GM12865 (cell line): ENCODE measurements around the gene SYNE1.

Source experiments
- DNase-seq: peaks from one replicate; pipeline ENCODE4 v3.0.0; 2010; ENCODE audit warnings: low read depth
- H3K4me3 ChIP-seq: 2 replicates; pipeline ENCODE4 v1.5.1; 2011; ENCODE audit warnings: mild to moderate bottlenecking, low read depth, low read length, control low read depth
- CTCF ChIP-seq: IDR thresholded peaks from 2 replicates; pipeline ENCODE4 v1.5.1; 2011; ENCODE audit warnings: low read length, control low read depth, low read depth, inconsistent platforms; ENCODE audit not compliant: insufficient read depth; ENCODE audit errors: missing control alignments

SYNE1 gene

DNA sequence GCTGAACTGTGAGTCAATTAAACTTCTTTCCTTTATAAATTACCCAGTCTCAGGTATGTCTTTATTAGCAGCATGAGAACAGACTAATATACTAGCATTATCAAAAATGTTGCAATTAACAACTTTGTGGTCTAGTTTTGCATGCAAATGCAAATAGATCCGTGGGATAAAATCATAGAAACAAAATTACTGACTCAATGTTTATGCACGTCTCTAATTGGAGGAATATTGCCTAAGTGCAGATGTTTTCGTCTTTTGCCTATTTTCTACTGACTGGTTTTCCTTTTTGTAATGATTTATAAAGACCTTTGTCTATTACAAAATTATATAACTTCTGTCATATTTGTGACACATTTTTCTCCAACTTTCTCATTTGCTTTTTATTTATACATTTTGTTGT is 51.9 kb downstream of the SYNE1 start:
- DNase-seq = no peak
- TF ChIP-seq CTCF = no peak
- H3K4me3 ChIP-seq = no peak overlapping the region

- H3K4me3 ChIP-seq = no peak overlapping the region
- TF ChIP-seq CTCF = no peak
- no peak for DNase-seq
These were observed 53.3 kb downstream of the SYNE1 start for GRCh38 chr6:152583888-152584287.

GRCh38 chr6:152576525-152576924 is 60.6 kb downstream of the SYNE1 start:
- no peak for DNase-seq
- H3K4me3 ChIP-seq = no peak overlapping the region
- TF ChIP-seq CTCF = no peak

DNA sequence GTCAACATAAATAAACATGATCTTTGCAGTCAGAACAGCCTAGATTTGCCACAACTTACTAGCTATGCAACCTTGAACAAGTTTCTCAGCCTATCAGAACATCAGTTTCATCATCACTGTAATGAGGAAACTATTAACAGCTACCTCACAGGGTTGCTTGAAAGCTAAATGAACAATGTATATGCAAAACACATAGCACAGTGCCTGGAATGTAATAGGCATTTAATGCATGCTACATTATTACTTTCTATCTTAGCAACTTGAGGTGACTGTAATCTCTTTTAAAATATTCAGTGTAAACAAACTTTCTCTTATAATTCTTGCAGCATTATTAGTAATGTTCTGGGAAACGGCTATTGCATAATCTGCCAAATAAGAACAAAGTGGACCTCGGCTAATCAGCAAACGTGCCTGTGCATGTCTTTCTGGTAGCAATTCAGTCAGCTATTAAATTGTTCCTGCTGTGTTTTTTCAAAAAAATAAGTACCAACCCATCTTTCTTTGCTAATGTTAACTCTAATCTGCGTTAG is 61.5 kb downstream of the SYNE1 start:
- no peak for TF ChIP-seq CTCF
- peak; percentile 36 for DNase-seq
- no peak overlapping the region for H3K4me3 ChIP-seq

DNA sequence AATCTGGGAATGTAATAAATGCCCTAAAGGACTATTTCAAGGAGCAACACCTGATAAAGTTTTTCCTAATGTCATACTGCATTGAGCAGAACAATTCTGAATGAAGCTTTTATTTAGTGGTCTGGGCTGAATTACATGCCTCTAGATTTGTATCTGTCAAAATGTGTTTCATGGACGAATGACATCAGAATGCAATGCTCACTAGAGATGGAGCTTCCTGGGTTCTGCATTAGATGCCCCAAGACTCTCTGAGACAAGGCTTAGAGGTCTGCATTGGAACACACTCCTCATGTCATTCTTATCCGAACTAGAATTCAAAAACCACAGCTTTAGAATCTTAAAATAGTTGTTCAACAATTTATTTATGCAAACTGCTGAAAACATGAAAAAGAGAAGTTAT is 62.0 kb downstream of the SYNE1 start:
- H3K4me3 ChIP-seq = no peak overlapping the region
- no peak for TF ChIP-seq CTCF

DNA sequence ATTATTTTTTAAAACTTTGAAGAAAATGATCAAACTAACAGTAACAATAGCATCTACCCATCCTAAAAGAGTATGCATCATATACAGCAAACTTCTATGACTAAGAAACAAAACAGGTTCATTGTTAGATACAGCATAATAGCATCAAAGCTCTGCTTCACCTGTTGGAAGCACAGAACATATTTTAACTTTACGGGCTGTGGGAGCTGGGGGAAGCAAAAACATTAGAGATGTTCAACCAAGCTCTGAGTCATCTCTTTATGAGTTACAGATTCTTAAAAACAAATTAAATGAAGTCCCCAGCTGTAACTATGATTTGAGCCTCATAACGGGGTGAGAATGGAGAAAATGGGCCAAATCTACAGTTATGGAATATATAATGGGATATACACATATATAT is 63.4 kb downstream of the SYNE1 start:
- DNase-seq = no peak
- no peak for TF ChIP-seq CTCF
- H3K4me3 ChIP-seq = no peak overlapping the region

More for the DNA sequence above, 62.0 kb downstream of the SYNE1 start:
- no peak for DNase-seq

GRCh38 chr6:152572338-152573088 is 64.6 kb downstream of the SYNE1 start:
- no peak for DNase-seq
- TF ChIP-seq CTCF = no peak
- H3K4me3 ChIP-seq = no peak overlapping the region
